VCaP (cell line): ENCODE data around the gene HNF1B.

Experiments
- H3K27ac ChIP-seq: fragments of 450-650 bp; 2 replicates; pipeline ENCODE4 v1.5.1; 2017
- CTCF ChIP-seq: fragments of 450-650 bp; conservative IDR thresholded peaks from 2 replicates; pipeline ENCODE4 v1.5.1; 2017; ENCODE audit warnings: mild to moderate bottlenecking, moderate library complexity

HNF1B gene

DNA sequence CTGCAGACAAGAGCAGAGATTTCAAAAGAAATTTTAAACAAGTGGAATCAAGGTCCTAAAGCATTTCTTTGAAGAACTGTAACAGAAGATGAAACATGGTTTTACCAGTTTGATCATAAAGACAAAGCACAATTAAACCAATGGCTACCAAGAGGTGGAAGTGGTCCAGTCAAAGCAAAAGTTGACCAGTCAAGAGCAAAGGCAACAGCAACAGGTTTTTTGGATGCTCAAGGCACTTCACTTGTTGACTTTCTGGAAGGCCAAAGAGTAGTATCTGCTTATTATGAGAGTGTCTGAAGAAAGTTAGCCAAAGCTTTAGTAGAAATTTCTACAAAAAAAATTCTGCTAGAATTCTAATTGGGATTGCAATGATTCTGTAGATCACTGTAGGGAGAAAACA is 106.9 kb downstream of the HNF1B start:
- no peak for TF ChIP-seq CTCF
- no peak overlapping the region for H3K27ac ChIP-seq
